ENCODE results near the gene ZNFX1. TPM values are rescaled to one million over a fixed set of nuclear protein-coding genes. Genes with fewer than 3 reads are reported as not detected.
"Not testable (repeated sequence)": the region's sequence is repeated elsewhere in the genome, so short reads cannot be mapped to it uniquely, and the experiment has no call there.

ZNFX1 gene
- total RNA-seq, 2 experiments from 2014 or later = 50.6 to 51.6 TPM

- H3K36me3 ChIP-seq (ENCODE audit: insufficient read depth, low read length) = no peaks in the 10 kb centered on the region
- H3K4me1 Mint-ChIP-seq (ENCODE audit: low read depth) = peaks cover 14% of the 10 kb centered on the region
- peaks cover 13% of the 10 kb centered on the region for H3K4me1 ChIP-seq (ENCODE audit: insufficient read depth, low read length)
- H3K27me3 ChIP-seq (ENCODE audit: control insufficient read depth in 1 of 2, insufficient read depth in 2 of 2, low read length in 2 of 2) = no peaks in the 10 kb centered on the region
- intact Hi-C loops (cut with DNase I, micrococcal nuclease) = no loop called here
- H3K9me3 ChIP-seq (ENCODE audit: control insufficient read depth in 1 of 2, insufficient read depth in 1 of 2, low read length in 2 of 2) = no peaks in the 10 kb centered on the region
- POLR2A ChIA-PET = interaction anchor here (0.6 to 1.5 kb wide), 4 partner anchors 15 to 543 kb away, joined by 3 to 6 read pairs (median 4); partner anchors contain the start of gene DDX27
- H3K27ac ChIP-seq (ENCODE audit: low read depth in 1 of 2, low read length in 2 of 2) = no peak overlapping the region
- no peak for TF ChIP-seq CTCF (IDR thresholded peaks at IDR 0.05)
- no peak overlapping the region for H3K4me3 Mint-ChIP-seq
- no peak for ATAC-seq (ENCODE audit: poor library complexity)
- no peak overlapping the region for H3K4me3 ChIP-seq (ENCODE audit: low read length)
- CTCF ChIA-PET = no interaction called here
- H3K9me3 Mint-ChIP-seq = no peaks in the 10 kb centered on the region
- DNase-seq = no peak
- no peaks in the 10 kb centered on the region for H3K36me3 Mint-ChIP-seq (ENCODE audit: low read depth)
- H3K27me3 Mint-ChIP-seq = no peaks in the 10 kb centered on the region
- H3K27ac Mint-ChIP-seq = no peak overlapping the region
These were observed 25.3 kb upstream of the ZNFX1 start for GRCh38 chr20:49303065-49303552.

GRCh38 chr20:49297605-49298530, 20.0 kb upstream of the ZNFX1 start:
- Mint-ChIP-seq H3K9me3 (peaks cover 5% of the 10 kb centered on the region), H3K27ac (peak overlapping the region; percentile 35), H3K4me1 (ENCODE audit: low read depth) (peaks cover 12% of the 10 kb centered on the region), H3K4me3 (no peak overlapping the region), H3K36me3 (ENCODE audit: low read depth) (peaks cover 41% of the 10 kb centered on the region), H3K27me3 (no peaks in the 10 kb centered on the region)
- POLR2A ChIA-PET = interaction anchor here (1.3 to 1.5 kb wide), 3 partner anchors 15 to 20 kb away, joined by 3 to 8 read pairs (median 5); partner anchors contain the start of gene ZNFX1
- Histone ChIP-seq H3K4me3 (ENCODE audit: low read length) (no peak overlapping the region), H3K27me3 (ENCODE audit: control insufficient read depth in 1 of 2, insufficient read depth in 2 of 2, low read length in 2 of 2) (no peaks in the 10 kb centered on the region), H3K27ac (ENCODE audit: low read depth in 1 of 2, low read length in 2 of 2) (no peak overlapping the region), H3K36me3 (ENCODE audit: insufficient read depth, low read length) (no peaks in the 10 kb centered on the region), H3K4me1 (ENCODE audit: insufficient read depth, low read length) (peaks cover 8% of the 10 kb centered on the region), H3K9me3 (ENCODE audit: control insufficient read depth in 1 of 2, insufficient read depth in 1 of 2, low read length in 2 of 2) (peaks cover 0 to 4% of the 10 kb centered on the region in 2 experiments)
- CTCF ChIA-PET = no interaction called here
- DNase-seq (peak in 2 of 14 experiments; percentile 39 to 58), ATAC-seq (ENCODE audit: poor library complexity) (peak; percentile 41)
- intact Hi-C loops (cut with DNase I, micrococcal nuclease) = no loop called here
- TF ChIP-seq CTCF (IDR thresholded peaks at IDR 0.05) = no peak

- Histone ChIP-seq H3K9me3 (ENCODE audit: control insufficient read depth in 1 of 2, insufficient read depth in 1 of 2, low read length in 2 of 2) (peaks cover 0 to 21% of the 10 kb centered on the region in 2 experiments), H3K36me3 (ENCODE audit: insufficient read depth, low read length) (peaks cover 27% of the 10 kb centered on the region)
- peaks cover 77% of the 10 kb centered on the region for H3K36me3 Mint-ChIP-seq (ENCODE audit: low read depth)
- H3K4me1 Mint-ChIP-seq (ENCODE audit: low read depth); H3K4me1 ChIP-seq (ENCODE audit: insufficient read depth, low read length); intact Hi-C loops (cut with DNase I, micrococcal nuclease); H3K4me3 Mint-ChIP-seq; CTCF ChIA-PET; ATAC-seq (ENCODE audit: poor library complexity); H3K27ac Mint-ChIP-seq; H3K9me3 Mint-ChIP-seq; H3K4me3 ChIP-seq (ENCODE audit: low read length); H3K27me3 Mint-ChIP-seq; H3K27ac ChIP-seq (ENCODE audit: low read depth in 1 of 2, low read length in 2 of 2); H3K27me3 ChIP-seq (ENCODE audit: control insufficient read depth in 1 of 2, insufficient read depth in 2 of 2, low read length in 2 of 2); POLR2A ChIA-PET; DNase-seq: not testable (repeated sequence)
These were observed 16.3 kb upstream of the ZNFX1 start for GRCh38 chr20:49294002-49294654.

Data from CD4-positive, alpha-beta T cell (primary cell).